ENCODE data around the gene ELL. TPM values are rescaled to one million over a fixed set of nuclear protein-coding genes. Genes with fewer than 3 reads are reported as not detected.
"Not testable (repeated sequence)": the region's sequence is repeated elsewhere in the genome, so short reads cannot be mapped to it uniquely, and the experiment has no call there.

ELL gene
- total RNA-seq, 4 donors from 2014 or later, result 16.2 to 72.2 (median 18.0) TPM

- peak; percentile 19 for TF ChIP-seq POLR2A (IDR thresholded peaks at IDR 0.05)
- H3K4me3 ChIP-seq; DNase-seq; intact Hi-C loops (cut with DNase I; ENCODE audit: low total_unique reads); H3K36me3 ChIP-seq; H3K27me3 ChIP-seq; H3K9me3 ChIP-seq: not testable (repeated sequence)
- Histone ChIP-seq H3K4me1 (peaks cover 0 to 45% (median 33%) of the 10 kb centered on the region in 4 donors), H3K27ac (peak overlapping the region; percentile 77 to 86 (median 82))
- in situ Hi-C loops (cut with MboI; ENCODE audit: low pct_ligation_motif_present in 1 of 4, low pct_unique_long_range_greater_than_20kb in 1 of 4, low sequenced_read_pairs in 3 of 4), result loop anchor here in 2 of 4 donors (10.0 to 25.0 kb wide), 2 partner anchors 48 to 140 kb away; partner anchors contain the start of gene IQCN (in 1 of the 2)
- WGBS, 2 donors (ENCODE audit: low coverage in 1 of 2), result 45 to 49% methylated on average over 7 to 18 of the region's 18 CpGs
Measured at GRCh38 chr19:18402455-18403248, 119.2 kb downstream of the ELL start.

GRCh38 chr19:18401580-18402112 lies 120.2 kb downstream of the ELL start:
- WGBS, 2 donors (ENCODE audit: low coverage in 1 of 2), result 13 to 31% methylated on average over 6 to 7 of the region's 7 CpGs

GRCh38 chr19:18399008-18399407 lies 122.9 kb downstream of the ELL start:
- peak; percentile 60 for DNase-seq

More at GRCh38 chr19:18401580-18402112, 120.2 kb downstream of the ELL start:
- peak; percentile 85 for DNase-seq
- intact Hi-C loops (cut with DNase I; ENCODE audit: low total_unique reads) (no loop called here), in situ Hi-C loops (cut with MboI; ENCODE audit: low pct_ligation_motif_present in 1 of 4, low pct_unique_long_range_greater_than_20kb in 1 of 4, low sequenced_read_pairs in 3 of 4) (loop anchor here in 2 of 4 donors (10.0 to 25.0 kb wide), 2 partner anchors 47 to 139 kb away; partner anchors contain the start of gene IQCN (in 1 of the 2))
- H3K4me3 ChIP-seq, result no peak overlapping the region
- peaks cover 13% of the 10 kb centered on the region for H3K27me3 ChIP-seq
- peaks cover 0 to 50% (median 38%) of the 10 kb centered on the region in 4 donors for H3K4me1 ChIP-seq
- TF ChIP-seq POLR2AphosphoS5 (IDR thresholded peaks at IDR 0.05) (peak; percentile 30 to 46 (median 43)), CTCF (IDR thresholded peaks at IDR 0.05) (peak; percentile 19 to 65 (median 54)), EP300 (IDR thresholded peaks at IDR 0.05; ENCODE audit: low read depth) (no peak), POLR2A (IDR thresholded peaks at IDR 0.05) (peak; percentile 68)
- no peaks in the 10 kb centered on the region for H3K36me3 ChIP-seq
- H3K9me3 ChIP-seq, result no peaks in the 10 kb centered on the region
- H3K27ac ChIP-seq, result peak overlapping the region; percentile 77 to 86 (median 82)

More at GRCh38 chr19:18399008-18399407, 122.9 kb downstream of the ELL start:
- Histone ChIP-seq H3K27ac (no peak overlapping the region), H3K4me3 (no peak overlapping the region), H3K9me3 (no peaks in the 10 kb centered on the region), H3K36me3 (no peaks in the 10 kb centered on the region), H3K27me3 (peaks cover 13% of the 10 kb centered on the region), H3K4me1 (peaks cover 0 to 46% (median 37%) of the 10 kb centered on the region in 4 donors)
- 28% methylated on average over 6 of the region's 6 CpGs; no CpG with 5 or more reads in 1 of the 2 donors for WGBS, 2 donors (ENCODE audit: low coverage in 1 of 2)
- TF ChIP-seq POLR2AphosphoS5 (IDR thresholded peaks at IDR 0.05) (peak in 1 of 3 donors; percentile 31), EP300 (IDR thresholded peaks at IDR 0.05; ENCODE audit: low read depth) (no peak), POLR2A (IDR thresholded peaks at IDR 0.05) (no peak), CTCF (IDR thresholded peaks at IDR 0.05) (no peak)
- intact Hi-C loops (cut with DNase I; ENCODE audit: low total_unique reads), result no loop called here
- in situ Hi-C loops (cut with MboI; ENCODE audit: low pct_ligation_motif_present in 1 of 4, low pct_unique_long_range_greater_than_20kb in 1 of 4, low sequenced_read_pairs in 3 of 4), result loop anchor here in 1 of 4 donors (10.0 kb wide), 1 partner anchor 54 kb away; the partner anchor contains the start of gene PGPEP1

All from transverse colon (tissue), 4 donors.